K562 (cell line): ENCODE results near the gene RMI1. TPM values are rescaled to one million over a fixed set of nuclear protein-coding genes. Genes with fewer than 3 reads are reported as not detected.

Experiments used
- ATAC-seq: fragments of 200-7000 bp; cut with Tn5 transposase; 3 replicates; pipeline ENCODE4 v1.9.1; 2020; ENCODE audit warnings: moderate library complexity
- BruUV-seq: library from RNA; stranded (reverse); fragments of 400-500 nt; replicated peaks from 2 replicates; lab custom pipeline; 2021; lab: Mats Ljungman, UMichigan
- CTCF ChIA-PET: fragments of 300-600 bp; formaldehyde crosslinking; extraction: SDS; loops from one replicate; lab custom pipeline; 2021; ENCODE audit warnings: low intra/inter-chr PET ratio; lab: Yijun Ruan, JAX
- POLR2A ChIA-PET: fragments of 300-600, 350-650 bp; sonication (Branson Sonifier 250); formaldehyde crosslinking; extraction: SDS; loops from one replicate; lab custom pipeline; 2021; ENCODE audit warnings: antibody characterized with exemption, inconsistent platforms; lab: Yijun Ruan, JAX
- DNase-seq, 4 experiments: peaks; one replicate each; pipeline versions ENCODE4 v3.0.0 to v3.0.0-alpha.2; 2011 to 2018; ENCODE audit warnings: low spot score in 3 of 4, mixed read lengths in 3 of 4; ENCODE audit errors: extremely low read depth in 1 of 4
- FAIRE-seq: peaks from 2 replicates; lab custom pipeline; 2011; peaks lifted over from hg19 to GRCh38; lab: Jason Lieb, UNC
- H2AFZ ChIP-seq: 2 replicates; pipeline ENCODE4 v1.6.0; 2011; ENCODE audit warnings: low read depth, low read length, control low read depth, inconsistent platforms
- H3K27ac ChIP-seq: fragments of 200-600 bp; 3 replicates; pipeline ENCODE4 v1.8.0; 2011; ENCODE audit warnings: low read depth, mild to moderate bottlenecking, control low read depth, inconsistent platforms, low read length, moderate library complexity, mixed read lengths; ENCODE audit errors: extremely low read depth
- H3K27me3 ChIP-seq, 2 experiments: fragments of 300-600 bp in 1 of 2; 2 replicates in 1 of 2; 3 replicates in 1 of 2; pipeline versions ENCODE4 v1.6.0 to v1.8.0; 2011; ENCODE audit warnings: inconsistent platforms in 2 of 2, low read length in 2 of 2, mild to moderate bottlenecking in 1 of 2, mixed read lengths in 1 of 2, moderate library complexity in 1 of 2; ENCODE audit not compliant: control insufficient read depth in 2 of 2, insufficient read depth in 2 of 2
- H3K36me3 ChIP-seq: fragments of 300-600 bp; 3 replicates; pipeline ENCODE4 v1.8.0; 2011; ENCODE audit warnings: mild to moderate bottlenecking, low read length, inconsistent platforms; ENCODE audit not compliant: control insufficient read depth, insufficient read depth
- H3K4me1 ChIP-seq, 2 experiments: fragments of 200-600 bp in 1 of 2; replicated peaks in 1 of 2; 2 replicates in 1 of 2; 3 replicates in 1 of 2; pipeline versions ENCODE4 v1.5.1 to v1.8.0; 2011; ENCODE audit warnings: inconsistent platforms in 2 of 2, low read length in 2 of 2, mild to moderate bottlenecking in 1 of 2, mixed read lengths in 1 of 2, moderate library complexity in 1 of 2; ENCODE audit not compliant: control insufficient read depth in 2 of 2, insufficient read depth in 2 of 2
- H3K4me2 ChIP-seq: 2 replicates; pipeline ENCODE4 v1.6.1; 2011; ENCODE audit warnings: low read length, control low read depth, inconsistent platforms, mixed read lengths; ENCODE audit not compliant: insufficient read depth
- H3K4me3 ChIP-seq: fragments of 200-600 bp; sonication (generic), shearing (Covaris generic); 2 replicates; pipeline ENCODE4 v1.5.1; 2016; ENCODE audit warnings: control low read depth, inconsistent platforms
- H3K79me2 ChIP-seq: fragments of 200-600 bp; 3 replicates; pipeline ENCODE4 v1.8.0; 2011; ENCODE audit warnings: low read length, inconsistent platforms; ENCODE audit not compliant: control insufficient read depth, insufficient read depth
- H3K9ac ChIP-seq, 2 experiments: 2 replicates each; pipeline versions ENCODE4 v1.6.0 to v1.6.1; 2011; ENCODE audit warnings: low read depth in 2 of 2, low read length in 2 of 2, control low read depth in 1 of 2, inconsistent platforms in 1 of 2, mild to moderate bottlenecking in 1 of 2, mixed read lengths in 1 of 2; ENCODE audit not compliant: insufficient read depth in 1 of 2
- H3K9me1 ChIP-seq: one replicate; pipeline ENCODE4 v1.6.0; 2011; ENCODE audit warnings: inconsistent platforms, mild to moderate bottlenecking, low read length, moderate library complexity; ENCODE audit not compliant: control insufficient read depth, insufficient read depth
- H3K9me3 ChIP-seq: replicated peaks from 2 replicates; pipeline ENCODE4 v1.5.1; 2011; ENCODE audit warnings: low read depth, low read length, inconsistent platforms; ENCODE audit not compliant: control insufficient read depth, insufficient read depth
- H4K20me1 ChIP-seq: replicated peaks from 2 replicates; pipeline ENCODE4 v1.6.1; 2011; ENCODE audit warnings: low read length, inconsistent platforms, mixed read lengths; ENCODE audit not compliant: control insufficient read depth, insufficient read depth
- CHAMP1 ChIP-seq: fragments of 450-650 bp; IDR thresholded peaks from 2 replicates; pipeline ENCODE4 v1.6.1; 2016; ENCODE audit warnings: mild to moderate bottlenecking
- CREB3 ChIP-seq: fragments of 450-650 bp; conservative IDR thresholded peaks from 2 replicates; pipeline ENCODE4 v1.6.1; 2016; ENCODE audit warnings: missing genetic modification characterization, low read depth, mild to moderate bottlenecking, missing compliant biosample characterization, moderate library complexity
- EP400 ChIP-seq: fragments of 450-650 bp; IDR thresholded peaks from 2 replicates; pipeline ENCODE4 v1.6.1; 2017; ENCODE audit warnings: antibody characterized with exemption, mild to moderate bottlenecking, moderate library complexity
- FOSL1 ChIP-seq: fragments of 200-800 bp; sonication (Bioruptor generic); conservative IDR thresholded peaks from 2 replicates; pipeline ENCODE4 v1.6.1; 2016; ENCODE audit warnings: missing genetic modification characterization, missing compliant biosample characterization
- GATAD2A ChIP-seq: fragments of 450-650 bp; IDR thresholded peaks from 2 replicates; pipeline ENCODE4 v1.6.1; 2017
- LEF1 ChIP-seq: fragments of 450-650 bp; IDR thresholded peaks from 2 replicates; pipeline ENCODE4 v1.6.1; 2016; ENCODE audit warnings: mild to moderate bottlenecking
- NCOA1 ChIP-seq: fragments of 450-650 bp; IDR thresholded peaks from 2 replicates; pipeline ENCODE4 v1.6.1; 2016; ENCODE audit warnings: low read depth
- NR2C2 ChIP-seq, 2 experiments: fragments of 200-800 bp in 1 of 2; sonication (Bioruptor generic) in 1 of 2; sonication (generic) in 1 of 2; formaldehyde crosslinking in 1 of 2; IDR thresholded peaks; 2 replicates each; pipeline versions ENCODE4 v1.6.1 to v1.8.0; 2016 to 2022; ENCODE audit warnings: mild to moderate bottlenecking in 1 of 2, missing compliant biosample characterization in 1 of 2, missing genetic modification characterization in 1 of 2, missing genetic modification reagents in 1 of 2
- SMARCC2 ChIP-seq: fragments of 450-650 bp; IDR thresholded peaks from 2 replicates; pipeline ENCODE4 v1.6.1; 2017; ENCODE audit warnings: antibody characterized with exemption, moderate library complexity, mild to moderate bottlenecking, low read depth
- ZNF395 ChIP-seq: fragments of 200-800 bp; sonication (Bioruptor generic); IDR thresholded peaks from 2 replicates; pipeline ENCODE4 v1.6.1; 2017; ENCODE audit warnings: missing genetic modification characterization, missing compliant biosample characterization
- ZNF436 ChIP-seq: fragments of 250-450, 450-650 bp; sonication (Bioruptor Pico); formaldehyde crosslinking; IDR thresholded peaks from 2 replicates; pipeline ENCODE4 v1.7.0; 2020; ENCODE audit warnings: mild to moderate bottlenecking
- ZNF592 ChIP-seq: fragments of 450-650 bp; IDR thresholded peaks from 2 replicates; pipeline ENCODE4 v1.6.1; 2017; ENCODE audit warnings: antibody characterized with exemption, mild to moderate bottlenecking
- WGBS: fragments of 100-300 bp; shearing (Covaris generic); methylation state at CpG from one replicate; pipeline ENCODE4 v1.1.6; 2016; ENCODE audit warnings: low coverage, mixed read lengths; ENCODE audit not compliant: insufficient coverage; ENCODE audit errors: missing lambda C conversion rate; 5-methylcytosine and 5-hydroxymethylcytosine counted together
- in situ Hi-C: fragments of 300-500 bp; cut with MboI; formaldehyde crosslinking; loops from 4 replicates; pipeline ENCODE4 v1.15.0; 2018; ENCODE audit warnings: inconsistent platforms, mixed read lengths
- intact Hi-C: fragments of 100-400 bp; cut with micrococcal nuclease; formaldehyde crosslinking; loops from 2 replicates; pipeline ENCODE4 v1.14.2; 2022
- polyA plus RNA-seq, 8 experiments: library from polyadenylated mRNA; depleted of rRNA in 4 of 8; stranded (reverse) in 5 of 8; unstranded in 3 of 8; fragments of >200 nt; fragmentation: Nextera tagmentation in 2 of 8; fragmentation: Illumina TruSeq in 1 of 8; extraction: Ambion mirVana in 2 of 8; extraction: Trizol in 1 of 8; gene quantifications; 2 replicates each; pipeline versions ENCODE4 v1.2.1 to v1.2.3, GENCODE V29; 2011 to 2014; ENCODE audit warnings: inconsistent platforms in 1 of 8, missing spikeins in 1 of 8
- total RNA-seq, 7 experiments: library from RNA; depleted of rRNA in 6 of 7; stranded (reverse); fragments of >200 nt in 6 of 7; fragmentation: Illumina TruSeq in 2 of 7; extraction: Trizol in 2 of 7; gene quantifications; 2 replicates each; pipeline versions ENCODE4 v1.2.1 to v1.2.3, GENCODE V29; 2011 to 2021; ENCODE audit warnings: low replicate concordance in 1 of 7

RMI1 gene
- total and polyA plus RNA-seq, 9 of the 15 experiments (the other 6 are each of a cell fraction or from before 2014, with no cell fraction given): 3.0 to 17.4 (median 10.6) TPM

- H3K27ac ChIP-seq: peak overlapping the region; percentile 66
- POLR2A ChIA-PET: no interaction called here
- intact Hi-C loops: loop anchor here (10.0 kb wide), 1 partner anchor 283 kb away; the partner anchor contains the start of gene UBQLN1
- TF ChIP-seq ZNF592 (0 out of 2 replicates have a peak, but pooled peaks have one; percentile 7), ZNF395 (CRISPR knock-in tag) (no peak), LEF1 (0 out of 2 replicates have a peak, but pooled peaks have one; percentile 5), NCOA1 (0 out of 2 replicates have a peak, but pooled peaks have one; percentile 10), FOSL1 (0 out of 2 replicates have a peak, but pooled peaks have one; percentile 2), CHAMP1 (0 out of 2 replicates have a peak, but pooled peaks have one; percentile 11), SMARCC2 (0 out of 2 replicates have a peak, but pooled peaks have one; percentile 11), GATAD2A (no peak), CREB3 (tag) (no peak), ZNF436 (no peak), NR2C2 (CRISPR knock-in tag; IDR thresholded peaks at IDR 0.05) (no peak), NR2C2 (tag; IDR thresholded peaks at IDR 0.05) (0 out of 2 replicates have a peak, but pooled peaks have one; percentile 7), EP400 (no peak)
Measured at GRCh38 chr9:83987402-83987791, 6.8 kb downstream of the RMI1 start.

More at GRCh38 chr9:83987402-83987791, 6.8 kb downstream of the RMI1 start:
- no TSS peak for BruUV-seq
- Histone ChIP-seq H3K4me2 (peak overlapping the region; percentile 19; the same call in 1 of the 2 replicates), H3K79me2 (peaks cover 73% of the 10 kb centered on the region), H3K9ac (peak overlapping the region in 1 of 2 experiments; percentile 42; a peak in 1 of 4 replicates), H3K9me3 (no peaks in the 10 kb centered on the region), H2AFZ (0 out of 2 replicates have a peak overlapping the region, but pooled peaks have one; percentile 38), H3K9me1 (no peaks in the 10 kb centered on the region), H4K20me1 (no peaks in the 10 kb centered on the region), H3K4me3 (no peak overlapping the region), H3K27me3 (no peaks in the 10 kb centered on the region), H3K36me3 (peaks cover 21% of the 10 kb centered on the region; the same call in 2 of the 3 replicates), H3K4me1 (peaks cover 9 to 11% of the 10 kb centered on the region in 2 experiments; a peak in 3 of 5 replicates)
- ATAC-seq (no peak), FAIRE-seq (no peak), DNase-seq (no peak)
- in situ Hi-C loops: no loop called here
- CTCF ChIA-PET: no interaction called here
- 38% methylated on average over 1 of the region's 1 CpG for WGBS
